Measurements from ENCODE around the gene RABGEF1. TPM values are rescaled to one million over a fixed set of nuclear protein-coding genes. Genes with fewer than 3 reads are reported as not detected.

The RABGEF1 gene
- total and polyA plus RNA-seq, 2 of the 8 experiments (the other 6 are each of a cell fraction or from before 2014, with no cell fraction given) = 10.2 to 18.0 TPM

GRCh38 chr7:66728571-66728970, 12.0 kb upstream of the RABGEF1 start:
- no peak overlapping the region for H3K18ac ChIP-seq (ENCODE audit: extremely low read depth, low read length)
- no peak overlapping the region for H2BK12ac ChIP-seq (ENCODE audit: low read depth, low read length)
- H3K9me3 ChIP-seq (ENCODE audit: insufficient read depth in 2 of 2, low read depth in 1 of 2, low read length in 1 of 2) = peaks cover 0 to 5% of the 10 kb centered on the region in 2 experiments; a peak in 2 of 4 replicates
- H3K14ac ChIP-seq (ENCODE audit: insufficient read length) = no peak overlapping the region
- H3K4me1 ChIP-seq (replicated peaks in 1 of 4; ENCODE audit: control insufficient read depth in 3 of 4, insufficient read depth in 4 of 4, low read length in 3 of 4) = no peaks in the 10 kb centered on the region
- no peak overlapping the region for H2BK5ac ChIP-seq (ENCODE audit: low read depth, low read length)
- peaks cover 0 to 2% of the 10 kb centered on the region in 2 experiments for H4K20me1 ChIP-seq (replicated peaks in 1 of 2; ENCODE audit: control insufficient read depth in 1 of 2, insufficient read depth in 2 of 2, low read length in 2 of 2)
- WGBS, 2 experiments (ENCODE audit: extremely low coverage in 1 of 2, insufficient coverage in 1 of 2, insufficient read length in 1 of 2, insufficient replicate concordance in 2 of 2, low coverage in 1 of 2, low lambda C conversion rate in 2 of 2, missing lambda C conversion rate in 1 of 2) = 77 to 100% methylated on average over 5 to 6 of the region's 6 CpGs
- no peak overlapping the region for H2BK15ac ChIP-seq (ENCODE audit: low read length)
- H3K4me3 ChIP-seq (ENCODE audit: extremely low read depth in 1 of 4, insufficient read depth in 2 of 4, low read depth in 3 of 4, low read length in 4 of 4) = no peak overlapping the region
- peak overlapping the region; percentile 39; the same call in 1 of the 2 replicates for H2AK5ac ChIP-seq (ENCODE audit: low read depth, low read length)
- H3K23me2 ChIP-seq (ENCODE audit: low read depth, low read length) = peaks cover 8% of the 10 kb centered on the region; the same call in 1 of the 2 replicates
- H3K4ac ChIP-seq (replicated peaks; ENCODE audit: insufficient read length, low read depth, low read length) = no peak overlapping the region
- no peak overlapping the region for H3K23ac ChIP-seq (ENCODE audit: insufficient read length)
- H3K56ac ChIP-seq (replicated peaks; ENCODE audit: insufficient read length, low read depth, low read length) = no peak overlapping the region
- H3K4me2 ChIP-seq (ENCODE audit: insufficient read depth in 1 of 2, low read depth in 2 of 2, low read length in 2 of 2) = no peak overlapping the region
- no peaks in the 10 kb centered on the region for H3K79me1 ChIP-seq (ENCODE audit: low read depth, low read length)
- no peak overlapping the region for H4K8ac ChIP-seq (ENCODE audit: extremely low read depth, insufficient read depth, low read length)
- no peak overlapping the region; a peak in 1 of 7 replicates for H3K9ac ChIP-seq (replicated peaks in 1 of 4; ENCODE audit: extremely low read depth in 1 of 4, low read depth in 3 of 4, low read length in 3 of 4)
- no peak for DNase-seq (ENCODE audit: low read depth in 1 of 2, low spot score in 2 of 2)
- no peak overlapping the region for H2AFZ ChIP-seq (ENCODE audit: low read length)
- H3K79me2 ChIP-seq (ENCODE audit: control insufficient read depth in 1 of 2, insufficient read depth in 2 of 2, low read length in 2 of 2) = no peaks in the 10 kb centered on the region
- no peak overlapping the region for H4K91ac ChIP-seq (replicated peaks; ENCODE audit: insufficient read length, low read length)
- no peak overlapping the region for H2BK20ac ChIP-seq (ENCODE audit: low read length)
- no peak for FAIRE-seq
- no peak for TF ChIP-seq E2F6 (IDR thresholded peaks at IDR 0.05)
- TF ChIP-seq EZH2 (IDR thresholded peaks at IDR 0.05; ENCODE audit: low read depth, low read length, severe bottlenecking) = no peak
- TF ChIP-seq CBX8 (IDR thresholded peaks at IDR 0.05; ENCODE audit: borderline replicate concordance, low read depth, low read length) = no peak
- TF ChIP-seq HDAC6 (IDR thresholded peaks at IDR 0.05; ENCODE audit: low read depth, low read length) = no peak
- no peak for TF ChIP-seq USF2 (IDR thresholded peaks at IDR 0.05; ENCODE audit: low read length)
- TF ChIP-seq EGR1 (IDR thresholded peaks at IDR 0.05; ENCODE audit: borderline replicate concordance, low read depth, low read length) = no peak
- H2BK120ac ChIP-seq (replicated peaks; ENCODE audit: low read depth, low read length) = no peak overlapping the region
- H3K27me3 ChIP-seq (replicated peaks in 1 of 4; ENCODE audit: control insufficient read depth in 3 of 4, extremely low read depth in 1 of 4, insufficient read depth in 3 of 4, low read length in 3 of 4) = no peaks in the 10 kb centered on the region
- H3K27ac ChIP-seq (ENCODE audit: low read depth, low read length) = no peak overlapping the region
- H3K36me3 ChIP-seq (ENCODE audit: control insufficient read depth in 2 of 4, insufficient read depth in 4 of 4, low read length in 3 of 4) = no peaks in the 10 kb centered on the region
- ChIA-PET POLR2A (ENCODE audit: partially characterized antibody) (no interaction called here), CTCF (ENCODE audit: partially characterized antibody) (no interaction called here)
- no peak overlapping the region for H4K5ac ChIP-seq (ENCODE audit: insufficient read length, low read depth, low read length)
